DND-41 (cell line): ENCODE results near the gene ELMOD3.

Experiments used
- EZH2 ChIP-seq: IDR thresholded peaks from 3 replicates; pipeline ENCODE4 v1.6.1; 2012; ENCODE audit warnings: borderline replicate concordance, low read depth, mild to moderate bottlenecking, moderate library complexity, low read length, inconsistent platforms; ENCODE audit not compliant: severe bottlenecking
- TF ChIP-seq, protein P1 (sequence below): IDR thresholded peaks from 2 replicates; pipeline ENCODE4 v1.5.1; 2012; ENCODE audit warnings: borderline replicate concordance, low read length, moderate library complexity, mild to moderate bottlenecking; ENCODE audit not compliant: poor library complexity, severe bottlenecking; ENCODE audit errors: extremely low read depth

DNA sequence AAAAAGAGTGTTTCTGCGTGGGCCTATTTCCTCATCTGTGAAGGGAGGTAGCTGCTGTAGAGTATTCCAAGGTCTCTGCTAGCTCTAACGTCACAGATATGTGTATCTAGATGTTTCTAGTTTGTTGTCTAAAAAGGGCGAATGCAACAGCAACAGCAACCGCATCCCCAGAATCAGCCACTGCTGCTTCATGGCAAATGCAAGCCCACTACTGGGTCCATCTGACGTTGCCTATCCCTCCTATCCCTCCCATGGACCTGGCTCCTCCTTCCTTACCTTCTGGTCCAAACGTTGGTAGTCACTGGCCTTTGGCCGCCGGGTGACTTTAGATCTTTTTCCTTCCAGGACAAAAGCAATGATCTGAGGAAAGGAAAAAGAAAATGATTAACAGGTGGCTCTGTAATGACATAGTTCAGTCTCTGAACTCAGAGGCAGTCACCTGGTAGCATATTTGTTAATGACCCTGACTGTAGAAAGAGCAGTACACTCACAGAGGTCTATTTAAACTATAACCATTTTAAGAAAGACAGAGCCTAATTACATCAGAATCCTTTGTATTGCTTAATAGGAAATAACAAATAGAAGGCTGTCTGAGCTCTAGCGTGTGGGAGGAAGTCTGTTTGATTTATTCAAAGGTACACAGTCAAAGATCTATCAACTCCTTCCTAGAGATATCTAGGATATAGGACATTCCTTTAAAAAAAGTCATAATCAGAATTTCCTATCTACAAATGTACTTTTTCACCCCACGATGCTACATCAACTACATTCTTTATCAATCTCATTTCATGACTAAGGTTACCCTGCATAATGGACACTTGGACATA, 29.7 kb upstream of the ELMOD3 start:
- TF ChIP-seq, protein P1, sequence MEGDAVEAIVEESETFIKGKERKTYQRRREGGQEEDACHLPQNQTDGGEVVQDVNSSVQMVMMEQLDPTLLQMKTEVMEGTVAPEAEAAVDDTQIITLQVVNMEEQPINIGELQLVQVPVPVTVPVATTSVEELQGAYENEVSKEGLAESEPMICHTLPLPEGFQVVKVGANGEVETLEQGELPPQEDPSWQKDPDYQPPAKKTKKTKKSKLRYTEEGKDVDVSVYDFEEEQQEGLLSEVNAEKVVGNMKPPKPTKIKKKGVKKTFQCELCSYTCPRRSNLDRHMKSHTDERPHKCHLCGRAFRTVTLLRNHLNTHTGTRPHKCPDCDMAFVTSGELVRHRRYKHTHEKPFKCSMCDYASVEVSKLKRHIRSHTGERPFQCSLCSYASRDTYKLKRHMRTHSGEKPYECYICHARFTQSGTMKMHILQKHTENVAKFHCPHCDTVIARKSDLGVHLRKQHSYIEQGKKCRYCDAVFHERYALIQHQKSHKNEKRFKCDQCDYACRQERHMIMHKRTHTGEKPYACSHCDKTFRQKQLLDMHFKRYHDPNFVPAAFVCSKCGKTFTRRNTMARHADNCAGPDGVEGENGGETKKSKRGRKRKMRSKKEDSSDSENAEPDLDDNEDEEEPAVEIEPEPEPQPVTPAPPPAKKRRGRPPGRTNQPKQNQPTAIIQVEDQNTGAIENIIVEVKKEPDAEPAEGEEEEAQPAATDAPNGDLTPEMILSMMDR = no peak
- no peak for TF ChIP-seq EZH2
